Epithelial cell of proximal tubule (primary cell): ENCODE results near the gene KDM4B. TPM values are rescaled to one million over a fixed set of nuclear protein-coding genes. Genes with fewer than 3 reads are reported as not detected.

Experiments used
- DNase-seq: peaks from one replicate; pipeline ENCODE4 v3.0.0-alpha.2; 2011; ENCODE audit warnings: low read depth
- H3K4me3 ChIP-seq: 2 replicates; pipeline ENCODE4 v1.5.1; 2011; ENCODE audit warnings: low read depth, mild to moderate bottlenecking, low read length
- total RNA-seq: library from RNA; depleted of rRNA; stranded (reverse); fragments of >200 nt; gene quantifications from 2 replicates; pipeline ENCODE4 v1.2.3, GENCODE V29; 2015
- TF ChIP-seq, protein P1 (sequence below): conservative IDR thresholded peaks from 2 replicates; pipeline ENCODE4 v1.5.1; 2012; ENCODE audit warnings: low read depth, mild to moderate bottlenecking, low read length

Gene KDM4B
- total RNA-seq, 1 donor from 2014 or later: 20.5 TPM

- TF ChIP-seq, protein P1, sequence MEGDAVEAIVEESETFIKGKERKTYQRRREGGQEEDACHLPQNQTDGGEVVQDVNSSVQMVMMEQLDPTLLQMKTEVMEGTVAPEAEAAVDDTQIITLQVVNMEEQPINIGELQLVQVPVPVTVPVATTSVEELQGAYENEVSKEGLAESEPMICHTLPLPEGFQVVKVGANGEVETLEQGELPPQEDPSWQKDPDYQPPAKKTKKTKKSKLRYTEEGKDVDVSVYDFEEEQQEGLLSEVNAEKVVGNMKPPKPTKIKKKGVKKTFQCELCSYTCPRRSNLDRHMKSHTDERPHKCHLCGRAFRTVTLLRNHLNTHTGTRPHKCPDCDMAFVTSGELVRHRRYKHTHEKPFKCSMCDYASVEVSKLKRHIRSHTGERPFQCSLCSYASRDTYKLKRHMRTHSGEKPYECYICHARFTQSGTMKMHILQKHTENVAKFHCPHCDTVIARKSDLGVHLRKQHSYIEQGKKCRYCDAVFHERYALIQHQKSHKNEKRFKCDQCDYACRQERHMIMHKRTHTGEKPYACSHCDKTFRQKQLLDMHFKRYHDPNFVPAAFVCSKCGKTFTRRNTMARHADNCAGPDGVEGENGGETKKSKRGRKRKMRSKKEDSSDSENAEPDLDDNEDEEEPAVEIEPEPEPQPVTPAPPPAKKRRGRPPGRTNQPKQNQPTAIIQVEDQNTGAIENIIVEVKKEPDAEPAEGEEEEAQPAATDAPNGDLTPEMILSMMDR: no peak
- no peak overlapping the region for H3K4me3 ChIP-seq
- no peak for DNase-seq
Measured at GRCh38 chr19:5040544-5041167, 71.7 kb downstream of the KDM4B start.

DNA sequence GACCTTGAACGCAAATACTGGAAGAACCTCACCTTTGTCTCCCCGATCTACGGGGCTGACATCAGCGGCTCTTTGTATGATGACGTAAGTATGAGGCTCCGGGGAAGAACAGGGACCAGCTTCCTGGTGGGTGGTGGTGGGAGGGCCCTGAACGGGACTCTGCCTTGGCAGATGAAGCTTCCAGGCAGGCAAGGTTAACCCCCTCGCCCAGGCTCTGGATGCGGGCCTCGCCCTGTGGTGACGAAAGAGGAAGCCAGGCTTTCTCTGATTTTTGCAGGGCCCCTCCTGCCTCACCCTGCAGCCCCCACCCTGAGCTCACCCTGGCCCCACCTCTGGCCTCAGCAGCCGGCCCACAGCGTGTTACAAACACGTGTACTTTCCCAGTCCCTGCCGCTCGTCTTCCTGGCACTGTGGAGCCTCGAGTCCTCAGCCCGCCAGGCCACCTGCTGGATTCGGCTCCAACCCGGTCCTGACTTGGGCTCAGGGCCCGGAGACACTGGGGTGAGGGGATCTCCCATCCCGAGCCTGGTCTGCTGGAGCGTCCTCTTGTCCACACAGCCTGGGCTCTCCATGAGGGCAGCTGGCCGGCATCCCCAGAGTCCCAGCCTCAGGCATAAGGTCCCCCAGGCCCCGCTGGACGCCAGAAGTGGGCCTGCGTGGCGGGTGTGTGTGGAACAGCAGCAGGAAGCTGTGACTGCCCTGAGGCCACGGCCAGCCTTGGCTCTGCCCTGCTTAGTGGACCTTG lies 72.4 kb downstream of the KDM4B start:
- TF ChIP-seq, protein P1: no peak
- DNase-seq: no peak
- no peak overlapping the region for H3K4me3 ChIP-seq

DNA sequence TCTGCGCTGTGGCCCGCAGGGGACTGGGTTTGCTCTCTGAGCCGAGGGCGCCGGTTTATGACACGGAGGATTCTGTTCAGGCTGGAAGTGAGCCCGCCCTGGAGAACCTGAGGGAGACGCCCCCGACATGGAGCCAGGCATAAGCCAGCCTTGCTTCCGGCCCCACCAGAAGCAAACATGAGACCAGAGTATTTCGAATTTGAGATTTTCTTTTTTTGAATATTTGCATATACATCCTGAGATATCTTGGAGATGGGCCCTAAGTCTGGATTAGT lies 72.9 kb downstream of the KDM4B start:
- no peak overlapping the region for H3K4me3 ChIP-seq
- no peak for DNase-seq
- TF ChIP-seq, protein P1: no peak

- no peak for DNase-seq
- TF ChIP-seq, protein P1: no peak
- no peak overlapping the region for H3K4me3 ChIP-seq
Measured at GRCh38 chr19:5042556-5042955, 73.6 kb downstream of the KDM4B start.

DNA sequence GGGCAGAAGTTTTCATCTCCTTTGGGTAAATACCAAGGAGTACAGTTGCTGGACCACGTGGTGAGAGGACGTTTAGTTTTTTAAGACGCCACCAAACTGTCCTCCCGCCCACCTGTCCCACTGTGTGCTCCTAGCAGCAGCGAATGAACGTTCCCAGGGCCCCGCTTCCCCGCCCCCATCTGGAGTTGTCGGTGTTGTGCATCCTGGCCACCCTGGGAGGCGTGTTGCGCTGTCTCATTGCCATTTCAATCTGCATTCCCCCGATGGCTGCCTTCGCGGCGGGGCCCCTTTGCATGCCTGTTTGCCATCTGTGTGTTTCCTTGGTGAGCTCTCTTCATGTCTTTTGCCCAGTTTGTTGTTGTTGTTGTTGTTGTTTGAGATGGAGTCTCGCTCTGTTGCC lies 76.1 kb downstream of the KDM4B start:
- no peak overlapping the region for H3K4me3 ChIP-seq
- DNase-seq: no peak
- TF ChIP-seq, protein P1: no peak

- DNase-seq: no peak
- TF ChIP-seq, protein P1: no peak
- no peak overlapping the region for H3K4me3 ChIP-seq
Measured at GRCh38 chr19:5045956-5046338, 77.0 kb downstream of the KDM4B start.
